ENCODE measurements around the gene AGO1.
"Not testable (repeated sequence)": the region's sequence is repeated elsewhere in the genome, so short reads cannot be mapped to it uniquely, and the experiment has no call there.

Gene AGO1

DNA sequence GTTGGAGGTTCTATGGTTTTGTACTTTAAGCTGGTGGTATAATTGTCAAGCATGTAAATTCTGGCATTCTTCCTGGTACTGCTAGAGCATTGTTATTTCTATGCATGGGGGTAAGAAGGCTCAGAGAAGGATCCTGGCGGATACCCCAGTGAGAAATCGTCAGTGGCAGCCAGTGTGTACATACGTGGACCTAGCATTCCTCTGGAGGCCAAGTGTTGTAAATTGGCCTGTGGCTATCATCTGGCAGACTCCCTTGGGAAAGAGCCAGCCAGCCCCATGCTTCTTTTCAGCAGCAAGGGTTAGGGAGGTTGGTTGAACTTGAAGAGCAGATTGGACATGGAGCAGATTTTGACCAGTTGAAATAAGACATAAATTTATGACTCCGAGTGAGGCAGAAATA, 42.7 kb downstream of the AGO1 start:
- no peak for DNase-seq

DNA sequence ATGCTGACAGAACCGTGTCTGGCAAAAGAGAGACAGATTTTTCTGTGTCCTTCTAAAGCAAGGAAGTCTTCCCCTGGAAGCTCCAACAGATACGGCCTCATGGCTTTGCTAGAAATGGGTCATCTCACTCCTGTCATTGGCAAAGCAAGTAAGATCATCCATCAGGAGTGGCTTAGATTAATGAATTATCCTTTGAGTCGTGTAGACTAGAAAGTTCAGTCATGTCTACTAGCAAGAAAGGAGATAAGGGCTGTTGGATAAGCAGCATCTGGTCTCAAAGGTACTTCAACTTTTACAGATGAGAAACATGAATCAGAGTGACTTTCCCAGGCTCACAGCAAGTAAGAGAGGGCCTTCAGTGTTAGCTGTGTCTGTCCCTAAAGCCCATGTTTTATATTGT, 44.5 kb downstream of the AGO1 start:
- DNase-seq, result no peak

DNA sequence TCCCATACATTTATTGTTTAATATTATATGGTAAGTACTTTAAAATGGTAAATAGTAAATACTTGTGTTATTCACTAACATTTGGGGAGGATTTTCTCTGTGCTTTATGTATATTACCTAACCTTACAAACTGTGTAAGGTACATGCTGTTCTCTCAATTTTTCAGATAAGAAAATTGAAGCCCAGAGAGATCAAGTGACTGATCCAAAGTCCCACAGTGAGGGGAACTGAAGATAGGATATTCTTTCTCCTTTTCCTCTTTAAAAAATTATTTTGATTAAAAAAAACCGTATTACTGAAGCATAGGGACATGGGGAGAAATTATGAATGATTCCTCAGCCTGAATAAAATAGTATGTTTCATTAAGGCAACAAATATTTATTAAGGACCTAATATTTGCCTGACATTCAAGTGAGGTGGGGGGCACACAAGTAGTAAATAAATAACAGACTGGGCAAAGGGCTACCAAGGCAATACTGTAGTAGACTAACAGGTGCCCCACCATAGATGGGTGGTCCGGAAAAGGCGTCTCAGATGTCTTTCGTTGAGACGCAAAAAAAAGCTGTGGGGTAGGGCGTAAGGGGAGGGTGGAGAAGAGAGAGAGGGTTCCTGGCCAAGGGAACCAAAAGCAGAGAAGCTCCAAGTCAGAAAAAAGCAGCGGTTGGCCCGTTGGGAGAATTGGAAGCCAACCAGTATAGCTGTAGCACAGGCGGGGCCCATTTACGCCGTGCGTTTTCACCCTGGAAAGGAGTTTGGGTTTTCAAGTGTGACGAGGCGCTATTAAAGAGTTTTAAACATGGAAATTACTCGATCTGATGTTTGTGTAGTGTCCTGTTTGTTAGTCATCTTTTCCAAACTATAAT, 47.0 kb downstream of the AGO1 start:
- peak; percentile 38 to 47 for DNase-seq

- peak; percentile 90 to 91 for DNase-seq
Observed at GRCh38 chr1:35930593-35931445, 47.8 kb downstream of the AGO1 start, which contains the start of gene AGO3. TSS of gene AGO3 (plus strand) at chr1:35931105. CDS start at chr1:35931427, 322 bp downstream.

DNA sequence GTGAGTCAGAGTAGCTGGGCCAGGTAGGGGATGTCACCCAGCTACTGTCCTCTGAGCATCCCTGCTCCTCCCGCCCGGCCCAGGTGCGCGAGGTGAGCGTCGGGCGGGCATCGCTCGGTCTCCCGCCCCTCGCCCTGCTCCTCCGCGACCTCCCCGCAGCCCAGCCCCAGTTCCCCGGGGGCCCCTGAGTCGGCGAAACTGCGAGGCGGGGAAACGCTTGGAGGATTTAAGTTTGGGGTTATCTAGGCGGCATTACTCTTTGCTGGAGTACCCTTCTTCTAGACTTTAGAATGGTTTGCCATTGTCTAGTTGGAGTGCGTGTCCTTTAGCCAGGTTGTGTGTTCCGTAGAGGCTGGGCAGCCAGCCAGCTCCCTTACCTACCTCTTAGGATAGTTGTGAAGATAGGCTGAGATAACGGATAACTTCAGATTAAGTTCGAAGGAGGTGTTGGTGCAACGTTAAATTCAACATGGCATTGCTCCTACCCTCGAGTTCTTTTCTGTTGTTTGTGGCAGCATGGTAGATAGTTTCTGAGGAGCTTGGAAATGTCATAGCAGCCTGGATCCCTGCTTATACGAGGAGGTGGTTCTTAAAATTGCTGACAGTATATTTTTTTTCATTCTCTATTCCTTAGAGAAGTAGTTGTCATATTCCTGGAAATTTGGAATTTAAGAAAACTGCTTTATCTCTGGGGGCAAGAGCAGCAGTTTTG, 48.6 kb downstream of the AGO1 start:
- DNase-seq, result no peak

DNA sequence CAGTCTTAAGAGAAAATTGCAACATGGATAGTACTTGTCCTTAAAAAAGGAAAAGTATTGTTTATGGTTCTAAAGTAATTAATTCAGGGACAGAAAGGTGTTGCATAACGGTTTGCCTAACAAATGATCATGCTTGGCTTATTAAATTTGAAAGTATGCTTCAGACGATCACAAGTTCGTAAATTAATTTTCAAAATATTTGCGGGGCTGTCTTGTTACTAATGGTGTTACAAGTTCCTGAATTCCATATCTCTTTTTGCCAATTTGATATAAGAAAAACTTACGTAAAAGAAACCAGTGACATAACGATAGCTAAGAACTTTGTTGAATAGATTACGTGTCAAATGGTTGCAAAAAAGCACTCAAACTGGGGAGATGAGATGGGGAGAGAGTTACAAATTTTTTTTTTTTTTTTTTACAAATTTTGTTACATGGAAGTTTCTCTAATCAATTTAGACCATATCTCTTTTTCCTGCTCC, 49.2 kb downstream of the AGO1 start:
- no peak for DNase-seq

DNA sequence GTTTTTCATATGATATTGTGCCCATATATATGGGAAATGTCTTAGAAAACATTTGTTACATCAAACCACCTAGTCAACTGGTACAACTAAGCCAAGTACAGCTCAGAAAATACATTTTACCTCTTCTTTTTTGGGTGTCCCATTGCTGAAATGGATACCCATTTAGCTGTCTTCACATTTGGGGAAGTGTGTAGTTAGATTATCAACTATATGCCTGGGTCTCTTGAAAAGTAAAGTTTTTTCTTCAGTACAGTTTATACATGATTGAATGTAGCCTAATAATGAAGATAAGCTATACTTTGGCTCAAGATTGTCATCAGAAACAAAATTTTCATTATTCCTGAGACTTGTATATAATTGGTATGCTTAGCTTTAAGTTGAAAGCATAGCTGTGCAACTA, 49.9 kb downstream of the AGO1 start:
- no peak for DNase-seq

DNA sequence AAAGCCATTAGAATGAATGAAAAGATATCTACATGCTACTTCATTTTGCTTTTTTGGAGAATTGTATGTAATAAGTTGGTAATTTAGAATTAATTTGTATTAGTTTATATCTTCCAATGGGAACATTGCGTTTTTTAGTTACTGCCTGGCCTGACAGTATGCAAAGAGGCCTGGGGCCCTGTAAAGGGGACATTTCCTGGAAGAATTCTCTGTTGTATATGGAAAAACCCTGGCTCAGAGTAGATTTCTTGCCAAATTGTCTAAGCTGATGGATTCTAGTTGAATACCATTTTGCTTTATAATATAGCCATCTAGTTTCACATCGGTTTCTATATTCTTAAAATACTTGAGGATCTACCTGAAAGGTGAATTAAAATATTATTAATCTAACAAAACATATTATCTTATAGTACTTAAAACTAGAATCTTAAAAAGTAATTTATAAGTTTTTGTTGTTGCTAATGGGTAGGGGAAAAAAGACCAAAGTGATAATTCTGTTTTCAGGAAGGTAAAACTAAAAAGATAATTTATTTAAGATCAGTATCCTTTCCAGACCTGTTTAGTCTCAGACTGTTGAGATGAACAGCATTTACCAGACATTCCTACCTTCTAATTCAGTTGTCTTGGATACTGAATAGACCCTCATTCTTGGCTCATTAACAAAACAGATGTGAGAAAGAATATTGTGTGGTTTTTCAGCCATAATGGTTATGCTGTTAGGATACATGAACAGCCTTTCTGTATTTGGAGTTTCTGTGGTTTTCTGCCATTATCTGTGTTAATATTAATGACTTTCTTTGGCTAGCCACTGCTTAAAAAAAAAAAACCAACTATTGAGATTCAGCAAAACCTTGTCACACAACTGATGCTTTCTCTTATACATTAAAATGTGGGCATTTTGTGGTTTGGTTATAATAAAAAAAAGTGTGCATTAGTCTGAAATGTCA, 52.7 kb downstream of the AGO1 start:
- no peak for DNase-seq

- DNase-seq, result no peak
Observed at GRCh38 chr1:35936838-35937237, 53.8 kb downstream of the AGO1 start.

DNA sequence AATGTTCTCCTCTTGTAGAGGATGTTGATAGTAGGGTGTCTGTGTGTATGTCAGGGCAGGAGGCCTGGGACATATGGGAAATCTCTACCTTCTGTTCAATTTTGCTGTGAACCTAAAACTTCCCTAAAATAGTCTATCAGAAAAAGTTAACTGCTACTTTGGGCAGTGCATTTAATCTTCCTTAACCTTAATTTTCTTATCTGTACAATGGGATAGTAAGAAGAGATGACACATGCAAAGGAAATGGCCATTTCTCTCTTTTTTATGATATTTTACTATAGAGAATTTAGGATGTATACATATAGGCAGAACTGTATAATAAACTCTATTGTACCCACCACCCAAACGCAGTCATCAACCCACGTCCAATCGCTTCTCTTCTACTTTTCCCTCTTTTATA, 56.5 kb downstream of the AGO1 start:
- no peak for DNase-seq

DNA sequence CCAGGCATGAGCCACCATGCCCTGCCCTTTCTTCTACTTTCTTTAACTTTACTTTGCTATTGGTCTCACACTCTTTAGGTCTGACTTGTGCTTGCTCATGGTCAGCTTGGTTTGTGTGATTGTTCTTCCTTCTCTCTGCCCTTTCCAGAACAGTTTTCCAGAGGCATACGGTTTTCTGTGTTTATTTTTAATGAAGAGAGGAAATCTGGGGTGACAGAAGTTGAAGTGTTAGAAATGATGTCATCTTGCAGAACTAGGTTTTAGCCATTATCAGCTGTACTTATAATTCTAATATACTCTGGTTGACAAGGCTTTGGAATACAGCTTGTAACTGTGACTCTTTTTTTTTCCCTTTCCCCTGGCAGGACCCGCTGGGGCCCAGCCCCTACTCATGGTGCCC, 62.3 kb downstream of the AGO1 start:
- no peak for DNase-seq

DNA sequence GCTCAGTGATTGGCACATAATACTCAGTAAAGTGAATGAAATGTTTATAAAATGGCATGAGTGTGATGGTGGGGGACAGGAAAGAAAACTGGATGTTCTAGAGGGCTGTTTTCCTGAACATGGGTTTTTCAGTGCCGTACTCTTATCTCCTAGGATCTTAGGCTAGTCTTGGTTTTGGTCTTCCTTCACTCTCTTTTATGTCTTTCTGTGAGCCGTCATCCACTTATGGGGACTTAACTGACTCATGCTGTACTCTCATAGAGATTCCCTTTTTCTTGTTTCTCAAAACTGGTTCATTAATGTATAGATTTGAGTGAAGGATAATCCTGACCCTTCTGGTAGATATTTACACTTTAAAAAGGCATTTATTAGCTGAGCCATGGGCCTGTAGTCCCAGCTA, 64.5 kb downstream of the AGO1 start:
- DNase-seq, result no peak

DNA sequence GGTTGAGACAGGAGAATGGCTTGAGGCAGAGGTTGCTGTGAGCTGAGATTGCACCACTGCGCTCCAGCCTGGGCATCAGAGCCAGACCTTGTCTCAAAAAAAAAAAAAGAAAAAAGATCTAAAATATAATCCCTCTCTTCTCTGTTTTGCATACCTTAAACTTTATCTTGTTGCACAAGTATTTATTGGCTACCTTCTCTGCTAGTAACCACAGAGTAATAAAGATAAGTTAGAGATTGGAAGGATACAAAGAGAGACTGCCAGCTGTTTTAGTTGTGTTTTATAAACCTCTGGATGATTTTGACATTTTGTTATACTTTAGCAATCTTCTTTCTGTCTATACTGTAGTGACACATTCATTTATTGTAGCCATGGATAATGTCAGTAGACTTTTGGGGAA, 75.5 kb downstream of the AGO1 start:
- no peak for DNase-seq

DNA sequence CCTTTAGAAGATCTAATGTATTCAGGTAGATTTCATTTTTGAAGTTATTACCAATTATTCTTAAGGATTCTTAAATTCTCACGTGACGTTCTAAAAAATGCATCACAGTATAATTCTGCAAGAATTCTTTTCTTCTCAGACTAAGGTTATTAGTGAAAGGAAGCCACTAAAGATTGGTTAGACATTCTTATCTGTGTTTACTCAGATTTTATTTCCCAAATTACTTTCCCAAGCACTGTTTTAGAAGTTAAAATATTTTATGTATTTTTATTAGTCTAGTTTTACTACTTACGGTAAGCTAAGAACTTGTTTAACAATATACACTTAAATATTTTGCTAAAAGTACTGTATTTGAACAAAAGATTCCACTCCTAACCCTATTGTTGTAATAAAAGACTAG, 76.3 kb downstream of the AGO1 start:
- no peak for DNase-seq

DNA sequence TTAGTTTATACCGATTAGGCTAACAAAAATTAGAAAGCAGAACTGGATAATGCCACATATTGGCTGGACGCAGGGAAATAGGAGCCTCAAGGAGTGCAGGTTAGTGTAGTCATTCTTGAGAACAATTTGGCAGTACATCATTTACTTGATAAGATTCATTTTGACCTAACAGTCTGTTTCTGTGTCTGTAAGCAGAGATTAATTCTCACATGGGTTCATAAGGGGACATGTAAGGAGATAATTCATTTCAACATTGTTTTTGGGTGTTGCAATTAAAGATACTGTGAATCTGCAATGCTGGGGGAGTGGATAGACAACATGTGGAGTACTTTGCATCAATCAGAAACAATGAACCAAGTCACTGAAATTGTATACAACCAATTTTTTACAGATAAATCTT, 79.9 kb downstream of the AGO1 start:
- DNase-seq, result no peak

GRCh38 chr1:35964277-35964676, 81.3 kb downstream of the AGO1 start:
- not testable (repeated sequence) for DNase-seq

- no peak for DNase-seq
Observed at GRCh38 chr1:35968396-35968795, 85.4 kb downstream of the AGO1 start.

GRCh38 chr1:35971601-35972000, 88.6 kb downstream of the AGO1 start:
- DNase-seq, result no peak

DNA sequence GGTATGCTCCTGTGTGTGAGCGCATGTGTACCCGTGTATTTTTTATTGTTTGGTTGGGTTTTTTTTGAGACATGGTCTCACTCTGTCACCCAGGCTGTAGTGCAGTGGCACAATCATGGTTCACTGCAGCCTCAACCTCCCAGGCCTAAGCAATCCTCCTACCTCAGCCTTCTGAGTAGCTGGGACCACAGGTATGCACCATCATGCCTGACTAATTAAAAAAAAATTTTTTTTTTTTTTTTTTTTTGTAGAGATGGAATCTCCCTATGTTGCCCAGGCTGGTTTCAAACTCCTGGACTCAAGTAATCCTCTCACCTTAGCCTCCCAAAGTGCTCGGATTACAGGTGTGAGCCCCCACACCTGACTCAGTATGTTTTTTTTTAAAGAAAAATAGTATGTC, 89.6 kb downstream of the AGO1 start:
- not testable (repeated sequence) for DNase-seq

DNA sequence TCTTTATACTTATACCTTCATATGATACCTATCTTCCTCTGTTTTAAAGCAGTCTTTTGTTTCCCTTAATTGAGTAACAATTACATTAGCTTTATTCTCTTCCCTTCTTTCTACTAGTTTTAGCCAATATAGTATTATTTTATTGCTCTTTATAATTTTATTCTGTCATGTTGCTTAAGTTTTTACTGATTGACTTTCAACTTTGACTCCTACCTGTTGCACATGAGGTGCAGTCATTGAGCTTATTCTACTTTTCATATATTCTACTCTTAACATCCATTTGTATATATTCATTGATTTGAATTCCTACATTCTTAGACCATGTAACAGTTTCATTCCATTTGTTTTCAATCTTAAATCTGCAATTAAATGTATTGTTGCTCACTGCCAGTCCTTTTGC, 97.1 kb downstream of the AGO1 start:
- DNase-seq, result no peak
